Suppressor macrophage treated with lipopolysaccharide for 1 hour (primary cell): ENCODE data around the gene IGF2BP1.
"Not testable (repeated sequence)": the region's sequence is repeated elsewhere in the genome, so short reads cannot be mapped to it uniquely, and the experiment has no call there.

Experiments
- DNase-seq, 3 donors: peaks; one replicate each; pipeline ENCODE4 v3.0.0-alpha.2; 2020 to 2022

IGF2BP1 gene

DNA sequence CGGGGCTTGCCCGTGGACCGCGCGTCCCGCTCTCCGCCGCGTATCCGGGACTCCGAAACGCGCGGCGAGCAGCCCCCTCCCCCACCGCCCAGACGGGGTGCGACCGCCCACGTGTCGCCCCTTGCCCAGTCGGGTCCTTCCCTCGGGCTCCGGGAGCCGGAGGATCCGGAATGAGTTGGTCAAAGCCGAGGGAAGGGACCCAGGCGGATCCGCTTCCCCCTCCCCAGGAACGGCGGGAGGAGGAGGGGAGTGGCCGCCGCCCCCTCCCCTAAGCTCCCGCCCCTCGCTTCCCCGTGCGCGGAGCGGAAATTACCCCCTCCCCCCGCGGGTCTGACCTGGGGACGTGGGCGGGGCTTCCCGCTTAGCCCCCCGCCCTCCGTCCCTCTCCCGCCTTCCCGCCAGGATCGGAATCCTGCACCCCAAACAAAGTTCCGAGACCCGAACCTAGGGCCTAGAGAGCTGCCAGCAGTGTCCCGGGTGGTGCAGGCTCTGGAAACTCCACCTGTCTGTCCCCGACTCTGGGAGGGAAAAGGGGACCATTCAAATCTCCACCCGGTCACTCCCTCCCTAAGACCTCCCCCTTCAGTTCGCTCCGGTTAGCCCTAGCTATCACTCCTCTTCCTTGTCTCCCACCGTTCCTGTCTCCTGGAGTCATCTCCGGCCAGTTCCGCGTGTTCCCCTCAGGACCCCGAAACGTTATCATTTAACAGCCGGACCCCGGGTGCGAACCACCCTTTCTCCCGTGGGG, 1.0 kb upstream of the IGF2BP1 start:
- DNase-seq, result peak in 2 of 3 donors; percentile 17 to 32

DNA sequence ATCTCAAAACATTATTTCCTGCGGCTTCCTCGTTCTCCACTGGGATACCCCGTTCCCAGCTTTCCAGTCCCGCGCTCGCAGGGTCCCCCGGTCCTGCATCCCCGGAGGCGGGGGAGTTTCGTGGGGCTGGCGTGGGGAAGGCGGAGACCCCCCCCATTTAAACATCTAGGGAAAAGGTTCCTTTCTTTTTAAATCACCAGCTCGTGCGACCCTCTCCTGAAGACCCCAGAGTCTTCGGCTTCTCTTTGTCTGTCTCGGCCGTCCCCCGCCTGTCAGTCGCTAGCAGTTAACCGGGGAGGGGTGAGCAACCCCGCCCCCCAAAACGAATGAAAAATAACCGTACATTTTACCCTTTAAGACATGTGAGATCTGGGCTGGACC, 473 bp upstream of the IGF2BP1 start:
- peak in 1 of 3 donors; percentile 16 for DNase-seq

DNA sequence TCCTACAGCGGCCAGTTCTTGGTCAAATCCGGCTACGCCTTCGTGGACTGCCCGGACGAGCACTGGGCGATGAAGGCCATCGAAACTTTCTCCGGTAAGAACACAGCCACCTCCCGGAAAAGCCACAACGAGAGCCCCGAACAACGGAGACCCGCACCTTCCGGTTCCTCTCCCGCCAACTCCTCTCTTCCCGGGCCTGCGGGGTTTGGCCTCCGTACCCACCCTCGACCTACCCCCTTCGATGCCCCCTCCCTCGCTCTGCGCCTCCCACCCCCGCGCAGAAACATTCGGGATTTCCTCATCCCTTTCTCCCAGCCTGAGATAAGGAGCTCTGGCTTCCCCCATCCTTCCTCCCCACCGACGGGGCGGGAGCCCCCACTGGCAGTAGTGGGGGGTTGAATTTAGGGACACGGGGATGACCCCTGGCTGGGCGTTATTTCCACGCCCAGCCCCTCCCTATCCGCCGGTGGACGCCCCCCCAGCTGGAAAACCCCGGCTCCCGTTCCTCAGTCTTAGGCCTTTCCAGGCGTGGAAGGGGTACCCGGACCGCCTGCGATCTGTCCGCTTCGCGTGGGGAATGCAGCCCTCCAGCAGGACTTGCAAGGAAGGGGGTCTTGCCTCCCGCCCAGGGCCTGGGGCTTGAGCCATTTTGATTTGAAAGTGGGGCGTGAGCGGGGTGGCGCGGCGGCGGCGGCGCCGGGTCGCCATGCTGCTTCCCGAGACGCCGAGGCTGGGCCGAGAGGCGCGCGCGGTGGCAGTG, 822 bp downstream of the IGF2BP1 start:
- DNase-seq, result peak in 2 of 3 donors; percentile 10 to 16

DNA sequence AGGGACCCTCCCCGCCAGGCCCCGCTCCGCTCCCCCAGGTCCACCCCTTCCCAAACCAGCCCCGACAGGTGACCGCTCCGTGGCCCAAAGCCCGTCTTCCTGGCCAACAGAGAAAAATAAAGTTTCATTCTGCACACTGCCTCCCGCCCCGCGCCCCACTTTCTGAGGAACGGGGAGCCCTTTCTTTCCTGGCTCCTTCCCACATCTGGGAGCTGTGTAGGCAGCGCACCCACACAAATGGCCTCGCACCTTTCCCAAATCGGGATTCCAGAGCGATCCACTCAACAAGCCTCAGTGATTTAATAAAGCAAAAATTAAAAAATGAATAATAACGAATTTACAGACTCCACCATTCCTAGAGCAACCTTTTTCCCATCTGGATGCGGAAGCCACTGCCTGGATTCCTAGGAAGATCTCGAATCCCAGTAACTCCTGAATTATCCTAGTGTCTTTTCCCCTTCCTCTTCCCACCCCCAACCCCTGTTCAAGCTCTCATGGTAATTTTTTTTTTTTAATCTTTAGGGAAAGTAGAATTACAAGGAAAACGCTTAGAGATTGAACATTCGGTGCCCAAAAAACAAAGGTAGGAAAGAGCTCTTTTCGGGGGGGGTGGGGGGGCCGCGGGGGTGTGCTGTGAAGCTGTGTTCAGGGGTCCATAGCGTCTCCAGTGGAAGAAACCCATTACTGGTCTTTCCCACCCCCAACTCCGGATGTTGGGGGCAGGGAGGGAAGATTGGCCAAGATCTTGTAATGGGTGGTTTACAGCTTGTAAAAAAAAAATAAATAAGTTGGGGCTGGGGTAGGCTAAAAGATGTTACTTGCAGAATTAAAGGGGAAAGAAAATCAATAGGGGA, 1.6 kb downstream of the IGF2BP1 start:
- DNase-seq, result no peak

DNA sequence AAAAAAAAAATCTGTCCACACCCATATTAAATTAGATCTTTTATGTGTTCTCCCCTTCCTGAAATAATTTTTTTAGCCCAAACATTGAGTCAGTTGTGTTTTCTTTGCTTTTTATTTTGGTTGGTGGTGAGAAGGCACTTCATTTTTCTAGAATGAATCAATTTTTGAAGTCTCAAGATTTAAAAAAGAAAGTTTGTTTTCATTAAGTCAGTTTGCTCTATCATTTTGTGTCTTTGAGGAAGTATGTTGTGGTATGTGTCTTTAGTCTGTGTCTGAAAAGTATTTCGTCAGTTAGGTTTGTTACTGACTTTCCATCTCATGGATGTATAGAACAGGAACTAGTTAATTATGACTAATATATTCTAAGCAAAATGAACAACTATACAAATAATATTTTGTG, 3.8 kb downstream of the IGF2BP1 start:
- peak; percentile 42 to 80 (median 71) for DNase-seq

DNA sequence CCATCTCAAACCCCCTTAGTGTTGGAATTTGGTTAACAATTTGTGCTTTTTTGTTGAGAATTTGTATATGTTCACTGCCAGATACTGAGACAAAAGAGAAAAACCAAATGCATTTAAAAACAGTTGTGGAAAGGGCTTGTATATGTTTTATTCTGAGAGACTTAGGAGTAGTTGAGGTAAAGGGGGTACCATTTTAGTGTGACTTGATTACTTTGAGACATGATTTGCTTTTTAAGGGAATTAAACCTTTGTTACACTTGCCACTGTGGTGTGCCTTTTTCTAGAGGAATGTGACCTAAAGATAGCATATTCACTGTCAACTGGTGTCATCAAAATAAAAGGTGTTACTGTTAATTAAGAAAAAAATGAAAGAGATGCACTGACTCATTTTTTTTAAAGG, 4.5 kb downstream of the IGF2BP1 start:
- DNase-seq, result no peak

DNA sequence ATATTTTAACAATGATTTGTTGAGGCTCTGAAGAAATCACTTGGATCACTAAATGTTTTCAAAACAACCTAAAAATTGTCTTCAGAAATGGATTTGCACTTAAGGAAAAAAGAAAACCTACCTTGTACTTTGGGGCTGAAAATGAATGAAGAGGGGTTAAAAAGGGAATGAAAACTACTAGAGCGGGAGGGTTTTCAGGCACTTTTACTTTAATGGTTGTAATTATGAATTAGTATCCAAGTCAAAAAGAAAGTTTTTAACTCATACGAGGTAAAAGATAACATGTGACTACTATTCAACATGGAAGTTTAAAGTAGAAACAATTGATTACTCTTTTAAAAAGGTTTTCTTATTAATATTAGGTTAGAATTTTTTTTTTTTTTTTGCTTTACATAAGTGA, 5.1 kb downstream of the IGF2BP1 start:
- no peak for DNase-seq

DNA sequence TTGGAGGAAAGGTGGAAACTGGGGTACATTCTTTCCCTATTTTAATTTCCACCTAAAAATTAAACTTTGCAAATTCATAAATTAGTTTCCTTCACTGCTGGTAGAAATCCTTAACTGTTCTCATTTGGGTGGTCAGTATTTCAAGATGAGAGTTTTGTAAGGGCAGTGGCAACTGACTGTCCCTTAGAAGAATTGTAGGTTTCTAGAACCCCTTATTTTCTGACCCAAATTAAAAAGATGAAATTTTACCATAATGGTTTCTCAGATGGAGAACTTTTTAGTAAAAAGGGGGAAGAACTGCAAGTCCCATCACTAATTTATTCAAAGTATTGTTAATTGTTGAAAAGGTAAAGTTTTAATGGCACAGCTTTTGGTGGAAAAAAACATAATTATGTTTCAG, 5.6 kb downstream of the IGF2BP1 start:
- no peak for DNase-seq

DNA sequence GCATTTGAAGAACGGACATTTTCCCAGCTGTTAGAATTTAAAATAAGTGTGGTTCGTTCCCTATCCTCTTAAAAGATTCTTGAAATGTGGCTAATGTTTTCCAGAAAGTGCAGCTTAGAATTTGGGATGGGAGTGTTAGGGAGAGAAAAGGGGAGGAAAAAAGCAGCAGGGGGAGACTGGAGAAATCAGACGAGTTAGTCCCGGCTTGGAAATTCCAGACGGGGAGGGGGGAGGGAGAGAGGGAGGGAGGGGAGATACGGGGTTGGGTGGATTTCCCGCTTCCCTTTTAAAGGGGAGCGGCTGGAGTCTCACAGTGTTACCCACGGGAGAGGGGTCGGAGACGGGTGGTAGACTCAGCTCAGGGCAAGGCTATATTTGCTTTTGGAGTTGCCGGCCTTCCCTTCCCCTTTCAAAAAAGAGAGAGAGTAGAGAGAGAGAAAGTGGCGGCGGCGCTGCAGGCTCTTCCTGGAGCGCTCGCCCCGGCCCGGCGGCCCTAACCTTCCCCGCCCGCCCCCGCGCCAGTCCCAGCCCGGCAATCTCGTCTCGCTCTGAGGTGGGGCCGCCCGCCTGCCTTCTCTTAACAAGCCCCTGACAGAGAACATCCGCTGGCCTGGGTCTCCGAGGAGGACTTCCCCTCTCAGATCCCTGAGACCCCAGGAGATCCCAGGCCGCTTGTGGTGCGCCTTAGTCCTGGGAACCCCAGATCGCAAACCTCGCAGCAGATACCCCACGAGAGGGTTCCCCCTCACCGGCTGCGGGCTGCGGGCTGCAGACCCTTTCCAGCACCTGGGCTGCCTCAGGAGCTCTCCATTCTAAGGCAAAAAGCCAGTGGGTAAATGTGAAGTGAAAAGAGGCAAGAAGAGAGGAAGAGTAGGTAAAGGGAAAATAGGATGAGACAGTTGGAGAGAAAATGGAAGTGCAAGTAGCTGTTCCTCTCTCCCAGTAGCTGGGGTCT, 6.6 kb downstream of the IGF2BP1 start:
- peak in 2 of 3 donors; percentile 30 to 51 for DNase-seq

DNA sequence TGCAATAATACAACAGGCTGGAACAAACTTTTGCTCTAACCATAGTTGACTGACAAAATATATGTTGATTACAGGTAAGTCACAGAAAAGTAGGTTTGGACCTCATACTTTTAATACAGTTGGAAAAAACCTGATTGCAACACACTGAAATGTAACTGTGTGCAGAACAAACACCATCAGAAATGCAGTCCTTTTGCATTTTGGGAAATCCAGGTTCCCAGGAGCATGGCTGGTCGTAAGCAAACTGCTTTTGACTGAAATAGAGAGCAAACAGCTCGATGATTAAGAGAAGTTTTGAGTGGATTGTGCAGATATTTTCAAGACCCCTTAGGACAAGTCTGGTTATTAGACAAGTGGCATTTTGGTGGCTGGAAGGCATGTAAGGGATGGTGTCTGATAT, 8.0 kb downstream of the IGF2BP1 start:
- no peak for DNase-seq

DNA sequence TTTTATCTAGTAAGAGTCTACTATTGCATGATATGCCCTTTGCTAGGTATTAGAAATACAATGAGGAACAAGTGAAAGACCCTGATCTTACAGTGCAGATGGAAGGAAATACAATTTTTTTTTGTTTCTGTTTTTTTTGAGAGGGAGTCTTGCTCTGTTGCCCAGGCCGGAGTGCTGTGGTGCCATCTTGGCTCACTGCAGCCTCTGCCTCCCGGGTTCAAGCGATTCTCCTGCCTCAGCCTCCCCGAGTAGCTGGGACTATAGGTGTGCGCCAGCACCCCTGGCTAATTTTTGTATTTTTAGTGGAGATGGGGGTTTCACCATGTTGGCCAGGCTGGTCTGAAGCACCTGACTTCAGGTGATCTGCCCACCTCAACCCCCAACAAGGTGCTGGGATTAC, 11.7 kb downstream of the IGF2BP1 start:
- DNase-seq, result not testable (repeated sequence)

DNA sequence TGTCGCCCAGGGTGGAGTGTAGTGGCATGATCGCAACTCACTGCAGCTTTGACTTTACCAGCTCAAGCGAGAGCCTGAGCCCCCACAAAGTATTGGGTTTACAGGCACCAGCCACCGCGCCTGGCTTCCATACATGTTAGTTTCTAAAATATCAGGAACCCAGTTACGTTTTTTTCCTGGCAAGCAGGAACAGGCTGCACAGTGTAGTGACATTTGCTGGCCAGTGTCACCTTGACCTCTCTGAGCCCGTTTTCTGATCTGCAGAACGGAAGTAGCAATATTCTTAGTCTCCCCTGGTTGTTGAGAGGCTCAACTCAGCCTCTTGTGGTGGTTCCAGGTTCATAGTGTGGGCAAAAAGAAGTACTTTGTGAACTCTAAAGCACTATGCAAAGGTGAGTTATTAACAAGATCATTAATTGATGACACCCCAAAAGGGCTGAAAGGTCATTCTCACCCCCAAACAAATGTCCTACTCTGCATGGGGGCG, 15.6 kb downstream of the IGF2BP1 start:
- DNase-seq, result no peak

DNA sequence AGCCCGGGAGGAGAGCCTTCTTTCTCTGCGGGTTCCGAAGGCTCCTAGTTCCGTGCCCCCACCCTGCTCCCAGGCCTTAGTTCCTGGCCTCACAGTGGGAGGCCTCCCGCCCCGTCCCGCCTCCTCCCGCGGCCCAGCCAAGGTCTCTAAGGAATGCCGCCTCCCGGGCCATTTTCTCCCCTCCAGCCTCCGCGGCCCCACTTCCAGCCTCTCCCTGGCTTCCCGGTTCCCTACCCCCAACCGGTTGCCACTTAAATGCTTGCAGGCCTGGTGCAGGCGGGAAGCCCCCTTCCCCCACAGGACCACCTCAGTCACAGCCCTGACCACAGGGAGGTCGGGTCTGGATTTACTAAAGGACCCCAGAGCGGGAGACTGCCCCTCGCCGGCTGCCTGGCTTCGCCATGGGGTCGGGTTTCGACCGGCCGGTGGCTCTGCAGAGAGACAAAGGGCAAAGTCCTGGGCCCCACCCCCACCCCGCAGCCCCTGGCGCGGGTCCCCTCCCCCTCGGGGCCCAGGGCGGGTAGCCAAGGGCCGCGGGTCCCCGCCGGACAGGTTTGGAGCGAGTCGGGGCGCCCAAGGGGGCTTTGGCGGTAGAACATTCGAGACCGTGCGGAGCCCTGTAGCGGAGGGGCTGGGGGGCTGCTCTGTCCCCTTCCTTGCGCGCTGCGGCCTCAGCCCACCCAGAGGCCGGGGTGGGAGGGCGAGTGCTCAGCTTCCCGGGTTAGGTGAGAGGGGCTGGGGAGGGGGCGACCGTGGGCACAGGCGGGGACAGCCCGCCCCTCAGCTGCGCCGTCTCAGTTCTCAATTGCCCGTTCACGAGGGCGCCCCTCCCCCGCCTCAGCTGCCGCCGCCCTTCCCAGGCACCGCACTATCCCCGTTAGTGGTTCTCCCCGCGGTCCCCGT, 16.4 kb downstream of the IGF2BP1 start:
- DNase-seq, result no peak

DNA sequence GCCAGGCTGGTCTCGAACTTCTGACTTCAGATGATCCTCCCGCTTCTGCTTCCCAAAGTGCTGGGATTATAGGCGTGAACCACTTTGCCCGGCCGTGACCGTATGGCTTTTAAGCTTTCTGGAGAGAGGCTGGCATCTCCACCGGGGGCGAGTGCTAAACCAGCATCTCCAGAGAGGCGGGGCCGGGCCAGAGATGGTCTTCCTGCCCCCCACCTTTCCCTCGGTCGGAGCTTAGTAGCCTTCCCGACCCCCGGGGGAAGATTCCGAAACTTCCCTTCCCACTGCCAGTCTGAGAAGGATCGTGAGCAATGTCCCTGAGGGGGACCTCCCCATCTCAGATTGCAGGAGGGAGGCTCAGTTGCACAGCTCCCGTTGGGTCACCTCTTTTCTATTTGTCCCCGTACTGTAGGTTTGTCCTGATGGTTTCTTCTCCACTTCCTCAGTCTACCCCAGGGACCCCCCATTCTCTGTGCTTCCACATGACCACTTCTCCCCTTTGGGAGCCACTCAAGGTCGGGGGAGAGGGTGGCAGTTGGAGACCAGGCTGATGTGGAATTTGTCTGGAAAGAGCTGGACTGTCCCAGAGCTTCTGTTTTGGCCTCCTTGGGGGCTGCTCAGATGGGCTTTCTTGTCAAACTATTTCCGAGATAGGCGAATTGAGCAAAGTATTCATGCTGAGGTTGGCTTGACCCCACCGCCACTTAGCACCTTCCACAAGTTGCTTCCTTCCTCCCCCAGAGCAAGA, 18.2 kb downstream of the IGF2BP1 start:
- no peak for DNase-seq

DNA sequence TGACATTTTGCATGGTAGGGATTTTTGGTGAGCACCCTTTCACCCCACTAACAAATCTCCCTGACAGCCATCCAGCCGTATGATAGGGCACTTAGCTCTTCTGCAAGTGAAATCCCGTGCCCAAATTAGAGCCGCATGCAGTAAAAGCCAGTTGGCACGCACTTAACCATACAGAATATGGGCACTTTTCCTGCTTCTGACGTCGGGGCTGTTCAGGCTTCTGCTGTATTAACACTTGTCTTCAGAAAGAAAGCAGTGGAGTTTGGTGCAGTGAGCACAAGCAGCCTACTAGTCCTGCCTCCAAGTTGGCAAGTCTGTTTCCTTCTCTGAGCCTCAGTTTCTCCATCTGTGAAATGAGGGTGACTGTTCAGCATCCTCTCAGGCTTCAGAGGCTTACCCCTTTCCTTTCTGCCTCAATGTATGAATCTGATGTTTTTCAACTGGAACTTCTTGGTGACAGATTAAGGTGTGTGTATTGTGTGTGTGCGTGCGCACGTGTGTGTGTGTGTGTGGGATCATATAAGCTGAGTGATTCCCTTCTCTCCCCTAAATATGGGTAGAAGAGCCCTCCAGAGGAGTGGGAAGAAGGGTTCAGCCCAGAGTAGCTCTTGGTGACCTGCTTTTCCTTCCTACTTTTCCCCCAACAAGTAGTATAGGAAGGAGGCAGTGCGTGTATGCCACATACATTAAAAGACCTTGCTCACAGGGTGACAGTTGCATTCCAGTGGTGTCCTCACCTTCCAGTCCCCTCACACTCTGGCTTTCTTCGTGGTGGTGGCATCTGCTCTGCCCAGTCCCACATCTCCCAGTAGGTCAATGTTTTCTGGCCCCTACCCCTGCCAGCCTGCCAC, 19.0 kb downstream of the IGF2BP1 start:
- DNase-seq, result no peak

DNA sequence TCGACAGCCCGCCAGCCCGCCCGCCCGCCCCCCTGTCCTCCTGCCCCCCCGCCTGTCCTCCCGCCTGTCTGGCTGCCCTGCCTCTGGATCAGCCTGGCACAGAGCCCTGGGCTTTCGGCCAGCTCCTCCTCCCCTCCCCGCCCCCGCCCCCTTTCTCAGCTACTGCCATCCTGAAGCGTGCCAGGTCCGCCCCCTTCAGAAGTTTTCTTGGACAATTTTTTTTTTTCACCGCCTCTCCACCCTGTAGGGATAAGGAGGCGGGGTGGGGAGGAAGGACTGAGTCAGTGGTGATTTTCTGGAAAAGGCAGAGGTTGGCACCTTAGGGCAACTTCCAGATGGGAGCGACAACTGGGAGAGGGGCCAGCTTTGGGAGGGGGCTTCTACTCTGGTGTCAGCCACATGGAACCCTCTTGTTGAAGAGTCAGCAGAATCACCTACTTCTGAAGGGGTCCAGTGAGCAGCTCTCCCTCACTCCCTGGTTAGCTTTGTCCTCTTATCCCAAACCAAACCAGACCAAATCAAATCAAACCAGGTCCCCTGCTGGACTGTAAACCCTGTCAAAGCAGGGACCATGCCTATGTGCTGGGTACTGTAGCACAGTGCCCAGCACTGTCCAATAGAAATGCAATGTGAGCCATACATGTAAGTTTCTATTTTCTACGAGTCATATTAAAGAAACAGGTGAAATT, 19.7 kb downstream of the IGF2BP1 start:
- DNase-seq, result no peak

DNA sequence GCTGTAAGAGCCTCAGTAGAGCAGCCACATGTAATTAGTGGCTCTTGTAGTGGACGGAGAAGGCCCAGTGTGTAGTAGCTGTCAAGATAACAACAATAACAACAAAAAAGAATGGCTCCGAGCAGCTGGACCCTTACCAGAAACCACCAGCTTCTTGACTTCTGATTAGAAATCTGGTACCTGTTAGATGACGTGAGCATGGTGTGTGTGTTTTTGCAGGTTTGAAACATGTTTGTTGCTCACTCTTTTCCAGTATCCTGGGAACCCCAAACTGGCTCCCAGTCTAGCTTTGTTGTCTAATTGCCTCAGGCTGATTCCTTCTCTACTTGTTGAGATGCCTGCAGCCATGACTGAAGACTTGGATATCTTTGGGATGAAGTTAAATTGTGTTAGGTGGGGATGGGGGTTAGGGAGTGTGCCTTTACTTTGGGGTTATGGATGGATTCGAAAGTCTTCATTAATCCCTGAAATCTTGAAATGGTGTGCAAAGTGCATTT, 21.0 kb downstream of the IGF2BP1 start:
- DNase-seq, result no peak

DNA sequence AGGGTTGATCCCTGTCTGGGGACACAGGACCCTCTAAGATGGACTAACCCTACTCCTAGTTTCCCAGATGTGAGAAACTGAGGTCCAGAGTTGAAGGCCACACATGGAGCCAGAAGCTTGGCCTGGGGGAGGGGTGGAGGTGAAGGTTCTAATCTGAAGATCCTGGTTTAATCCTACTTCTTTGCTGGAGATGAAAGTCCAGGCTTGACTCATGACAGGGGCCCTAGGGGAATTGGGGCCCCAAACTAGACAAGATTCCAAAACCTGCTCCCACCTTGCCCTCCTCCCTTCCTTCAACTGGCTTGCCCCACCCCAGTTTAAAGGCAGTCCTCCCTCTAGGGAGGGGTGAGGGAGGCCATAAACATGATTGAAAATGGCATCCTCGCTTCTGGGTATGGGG, 21.6 kb downstream of the IGF2BP1 start:
- DNase-seq, result no peak
